Stimulated activated CD4-positive, alpha-beta T cell treated with anti-CD3 and anti-CD28 coated beads, Interleukin-1b, Interleukin-23, amount 100 ng/mL, for 48 hours (primary cell): ENCODE measurements around the gene CISD2.
"Not testable (repeated sequence)": the region's sequence is repeated elsewhere in the genome, so short reads cannot be mapped to it uniquely, and the experiment has no call there.

Source experiments
- DNase-seq: peaks from one replicate; pipeline ENCODE4 v3.0.0-alpha.2; 2020

The CISD2 gene

GRCh38 chr4:102868781-102869568 is at the start of gene CISD2:
TSS of gene CISD2 (plus strand) at chr4:102868992. CDS start at chr4:102869085, 93 bp downstream.
- peak; percentile 93 for DNase-seq

- DNase-seq, result not testable (repeated sequence)
Observed at GRCh38 chr4:102819100-102819499, 49.7 kb upstream of the CISD2 start.

GRCh38 chr4:102819588-102820365 is 49.0 kb upstream of the CISD2 start:
- no peak for DNase-seq

GRCh38 chr4:102823464-102823863 is 45.3 kb upstream of the CISD2 start:
- DNase-seq, result no peak

GRCh38 chr4:102823897-102824296 is 44.9 kb upstream of the CISD2 start:
- DNase-seq, result no peak

- DNase-seq, result no peak
Observed at GRCh38 chr4:102824398-102824797, 44.4 kb upstream of the CISD2 start.

GRCh38 chr4:102825261-102826091 is 43.3 kb upstream of the CISD2 start:
- peak; percentile 53 for DNase-seq

GRCh38 chr4:102826105-102826889 is 42.5 kb upstream of the CISD2 start:
- no peak for DNase-seq

- DNase-seq, result peak; percentile 97
Observed at GRCh38 chr4:102826890-102827673, 41.7 kb upstream of the CISD2 start, which contains the start of gene UBE2D3. TSS of gene UBE2D3 (minus strand) at chr4:102827551. CDS start at chr4:102826508, 1,043 bp downstream.

GRCh38 chr4:102827674-102828496 is 40.9 kb upstream of the CISD2 start:
- peak; percentile 99 for DNase-seq

- no peak for DNase-seq
Observed at GRCh38 chr4:102828497-102828808, 40.3 kb upstream of the CISD2 start.

GRCh38 chr4:102829803-102830202 is 39.0 kb upstream of the CISD2 start:
- no peak for DNase-seq

- DNase-seq, result no peak
Observed at GRCh38 chr4:102832105-102832504, 36.7 kb upstream of the CISD2 start.

- no peak for DNase-seq
Observed at GRCh38 chr4:102832667-102833066, 36.1 kb upstream of the CISD2 start.

- no peak for DNase-seq
Observed at GRCh38 chr4:102836596-102836995, 32.2 kb upstream of the CISD2 start.

GRCh38 chr4:102842367-102842766 is 26.4 kb upstream of the CISD2 start:
- no peak for DNase-seq

- DNase-seq, result no peak
Observed at GRCh38 chr4:102843273-102843672, 25.5 kb upstream of the CISD2 start.

- DNase-seq, result no peak
Observed at GRCh38 chr4:102843938-102844337, 24.9 kb upstream of the CISD2 start.

GRCh38 chr4:102847687-102848086 is 21.1 kb upstream of the CISD2 start:
- DNase-seq, result no peak

- no peak for DNase-seq
Observed at GRCh38 chr4:102849579-102850104, 19.1 kb upstream of the CISD2 start.
